HepG2 (cell line): ENCODE measurements around the gene NUP153. TPM values are rescaled to one million over a fixed set of nuclear protein-coding genes. Genes with fewer than 3 reads are reported as not detected.

Experiments
- CEBPG ChIP-seq: IDR thresholded peaks from 2 replicates; pipeline ENCODE4 v1.6.1; 2016
- ELF1 ChIP-seq: sonication (generic); formaldehyde crosslinking; IDR thresholded peaks from 2 replicates; pipeline ENCODE4 v1.4.0; 2020; ENCODE audit warnings: missing genetic modification reagents
- HDAC2 ChIP-seq: sonication (generic); formaldehyde crosslinking; IDR thresholded peaks from 2 replicates; pipeline ENCODE4 v1.4.0; 2020; ENCODE audit warnings: missing genetic modification reagents
- IRF2 ChIP-seq: IDR thresholded peaks from 2 replicates; pipeline ENCODE4 v1.6.1; 2018; ENCODE audit warnings: missing genetic modification reagents, missing compliant biosample characterization
- KDM2A ChIP-seq: sonication (generic); formaldehyde crosslinking; IDR thresholded peaks from 2 replicates; pipeline ENCODE4 v1.4.0; 2020; ENCODE audit warnings: low read depth, missing genetic modification reagents, borderline replicate concordance
- MAX ChIP-seq: IDR thresholded peaks from 2 replicates; pipeline ENCODE4 v1.6.1; 2012; ENCODE audit warnings: inconsistent platforms
- NFYC ChIP-seq: IDR thresholded peaks from 2 replicates; pipeline ENCODE4 v1.6.1; 2016; ENCODE audit warnings: missing genetic modification reagents, missing compliant biosample characterization
- NR2F6 ChIP-seq, 2 experiments: IDR thresholded peaks; 2 replicates each; pipeline ENCODE4 v1.6.1; 2016; ENCODE audit warnings: antibody characterized with exemption in 1 of 2, mild to moderate bottlenecking in 1 of 2
- REPIN1 ChIP-seq: sonication (generic); formaldehyde crosslinking; IDR thresholded peaks from 2 replicates; pipeline ENCODE4 v1.8.0; 2022; ENCODE audit warnings: missing genetic modification reagents, low read depth, mild to moderate bottlenecking, borderline replicate concordance
- SALL2 ChIP-seq: sonication (generic); formaldehyde crosslinking; IDR thresholded peaks from 2 replicates; pipeline ENCODE4 v1.8.1; 2023; ENCODE audit warnings: mild to moderate bottlenecking, missing genetic modification reagents, inconsistent platforms
- SOX5 ChIP-seq: IDR thresholded peaks from 2 replicates; pipeline ENCODE4 v1.6.1; 2016; ENCODE audit warnings: borderline replicate concordance
- YEATS4 ChIP-seq: sonication (generic); formaldehyde crosslinking; IDR thresholded peaks from 2 replicates; pipeline ENCODE4 v1.4.0; 2020; ENCODE audit warnings: missing genetic modification reagents, borderline replicate concordance
- ZBTB4 ChIP-seq: sonication (generic); formaldehyde crosslinking; IDR thresholded peaks from 2 replicates; pipeline ENCODE4 v1.4.0; 2020; ENCODE audit warnings: missing genetic modification reagents, mild to moderate bottlenecking, borderline replicate concordance
- ZGPAT ChIP-seq: IDR thresholded peaks from 2 replicates; pipeline ENCODE4 v1.6.1; 2016; ENCODE audit warnings: mild to moderate bottlenecking
- ZNF12 ChIP-seq: sonication (generic); formaldehyde crosslinking; IDR thresholded peaks from 2 replicates; pipeline ENCODE4 v1.5.0; 2020; ENCODE audit warnings: missing genetic modification reagents
- ZNF414 ChIP-seq: sonication (generic); formaldehyde crosslinking; IDR thresholded peaks from 2 replicates; pipeline ENCODE4 v1.5.0; 2020; ENCODE audit warnings: missing genetic modification reagents
- ZNF556 ChIP-seq: sonication (generic); formaldehyde crosslinking; IDR thresholded peaks from 2 replicates; pipeline ENCODE4 v1.4.0; 2020; ENCODE audit warnings: mild to moderate bottlenecking, missing genetic modification reagents, borderline replicate concordance
- ZNF574 ChIP-seq: sonication (generic); formaldehyde crosslinking; IDR thresholded peaks from 2 replicates; pipeline ENCODE4 v1.4.0; 2020; ENCODE audit warnings: missing genetic modification reagents
- ZNF768 ChIP-seq: sonication (generic); formaldehyde crosslinking; IDR thresholded peaks from 2 replicates; pipeline ENCODE4 v1.4.0; 2020; ENCODE audit warnings: missing genetic modification reagents
- ZNF781 ChIP-seq: sonication (generic); formaldehyde crosslinking; IDR thresholded peaks from 2 replicates; pipeline ENCODE4 v1.5.1; 2020; ENCODE audit warnings: borderline replicate concordance, mild to moderate bottlenecking, missing genetic modification reagents; ENCODE audit errors: not compliant biosample characterization
- polyA plus RNA-seq, 8 experiments: library from polyadenylated mRNA; depleted of rRNA in 3 of 8; stranded (reverse) in 7 of 8; unstranded in 1 of 8; fragments of >200 nt; fragmentation: Illumina TruSeq in 4 of 8; extraction: Trizol in 4 of 8; gene quantifications; 2 replicates each; pipeline versions ENCODE4 v1.2.1 to v1.2.3, GENCODE V29; 2011 to 2016; ENCODE audit warnings: low read depth in 4 of 8, missing spikeins in 1 of 8, mixed read lengths in 1 of 8; ENCODE audit not compliant: insufficient read depth in 1 of 8
- total RNA-seq, 5 experiments: library from RNA; depleted of rRNA; stranded (reverse); fragments of >200 nt; fragmentation: Illumina TruSeq; extraction: Trizol; gene quantifications; 2 replicates each; pipeline ENCODE4 v1.2.3, GENCODE V29; 2016; ENCODE audit warnings: low read depth in 1 of 5

NUP153 gene
- total and polyA plus RNA-seq, 2 of the 13 experiments (the other 11 are each of a cell fraction or from before 2014, with no cell fraction given), result 29.8 to 55.2 TPM

- TF ChIP-seq MAX (peak; percentile 49; the same call in 1 of the 2 replicates), ZNF556 (CRISPR knock-in tag) (0 out of 2 replicates have a peak, but pooled peaks have one; percentile 24), ELF1 (peak; percentile 75), KDM2A (CRISPR knock-in tag) (0 out of 2 replicates have a peak, but pooled peaks have one; percentile 56), NR2F6 (IDR thresholded peaks at IDR 0.05) (no peak), NR2F6 (CRISPR knock-in tag; IDR thresholded peaks at IDR 0.05) (peak; percentile 30; the same call in 1 of the 2 replicates), ZGPAT (CRISPR knock-in tag) (peak; percentile 73), REPIN1 (CRISPR knock-in tag) (peak; percentile 57; the same call in 1 of the 2 replicates), ZNF768 (CRISPR knock-in tag) (peak; percentile 33; the same call in 1 of the 2 replicates), SALL2 (CRISPR knock-in tag) (peak; percentile 17; the same call in 1 of the 2 replicates), ZNF414 (CRISPR knock-in tag) (no peak), HDAC2 (CRISPR knock-in tag) (peak; percentile 37; the same call in 1 of the 2 replicates), ZNF574 (peak; percentile 60; the same call in 1 of the 2 replicates), SOX5 (peak; percentile 38; the same call in 1 of the 2 replicates), ZNF781 (CRISPR knock-in tag) (no peak), CEBPG (CRISPR knock-in tag) (0 out of 2 replicates have a peak, but pooled peaks have one; percentile 6), YEATS4 (CRISPR knock-in tag) (no peak; the same call in 1 of the 2 replicates), ZNF12 (CRISPR knock-in tag) (peak; percentile 46; the same call in 1 of the 2 replicates), NFYC (CRISPR knock-in tag) (peak; percentile 45; the same call in 1 of the 2 replicates), IRF2 (CRISPR knock-in tag) (0 out of 2 replicates have a peak, but pooled peaks have one; percentile 45), ZBTB4 (0 out of 2 replicates have a peak, but pooled peaks have one; percentile 33)
Measured at GRCh38 chr6:17725083-17725482, 18.4 kb upstream of the NUP153 start (continued).
